NT2/D1 (cell line): Measurements from ENCODE around the gene FOXE1.

Experiments
- DNase-seq: peaks from one replicate; pipeline ENCODE4 v3.0.0-alpha.2; 2011; ENCODE audit warnings: low read depth, low spot score
- H3K27me3 ChIP-seq: 2 replicates; pipeline ENCODE4 v1.6.0; 2011; ENCODE audit warnings: mild to moderate bottlenecking; ENCODE audit not compliant: insufficient read length, insufficient read depth
- H3K36me3 ChIP-seq: 2 replicates; pipeline ENCODE4 v1.6.1; 2011; ENCODE audit warnings: mild to moderate bottlenecking, low read length, mixed read lengths; ENCODE audit not compliant: insufficient read depth, insufficient read length
- H3K4me1 ChIP-seq: 2 replicates; pipeline ENCODE4 v1.5.1; 2011; ENCODE audit not compliant: insufficient read depth, insufficient read length
- H3K4me3 ChIP-seq: 2 replicates; pipeline ENCODE4 v1.5.1; 2011; ENCODE audit warnings: low read depth; ENCODE audit not compliant: insufficient read length
- H3K9ac ChIP-seq: 2 replicates; pipeline ENCODE4 v1.6.0; 2011; ENCODE audit warnings: low read depth; ENCODE audit not compliant: insufficient read length
- H3K9me3 ChIP-seq: 2 replicates; pipeline ENCODE4 v1.5.1; 2011; ENCODE audit warnings: mild to moderate bottlenecking, low read length; ENCODE audit not compliant: insufficient read depth
- SUZ12 ChIP-seq: IDR thresholded peaks from 2 replicates; pipeline ENCODE4 v1.6.1; 2011; ENCODE audit not compliant: insufficient read length, insufficient read depth; ENCODE audit errors: extremely low read depth
- YY1 ChIP-seq: IDR thresholded peaks from 2 replicates; pipeline ENCODE4 v1.6.1; 2011; ENCODE audit not compliant: insufficient read length, insufficient read depth
- ZNF274 ChIP-seq: IDR thresholded peaks from 2 replicates; pipeline ENCODE4 v1.6.1; 2011; ENCODE audit warnings: mild to moderate bottlenecking, low read depth, low read length

The FOXE1 gene

DNA sequence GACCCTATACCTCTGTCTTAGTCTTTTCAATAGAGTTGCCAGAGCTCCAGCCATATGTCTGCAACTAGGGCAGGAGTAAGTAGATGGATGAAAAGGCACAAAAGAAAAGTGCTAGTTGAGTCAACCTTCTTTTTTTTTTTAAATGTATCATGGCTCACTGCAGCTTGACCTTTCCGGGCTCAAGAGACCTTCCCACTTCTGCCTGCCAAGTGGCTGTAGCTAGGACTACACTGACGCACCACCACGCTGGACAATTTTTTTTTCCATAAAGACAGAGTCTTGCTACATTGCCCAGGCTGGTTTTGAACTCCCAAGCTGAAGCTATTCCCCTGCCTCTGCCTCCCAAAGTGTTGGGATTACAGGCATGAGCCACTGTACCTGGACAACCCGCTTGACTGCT lies 27.3 kb downstream of the FOXE1 start:
- Histone ChIP-seq H3K9me3 (no peaks in the 10 kb centered on the region), H3K36me3 (no peaks in the 10 kb centered on the region), H3K27me3 (peaks cover 13% of the 10 kb centered on the region), H3K9ac (no peak overlapping the region), H3K4me3 (no peak overlapping the region), H3K4me1 (peaks cover 2% of the 10 kb centered on the region)
- no peak for DNase-seq
- TF ChIP-seq SUZ12 = no peak
- no peak for TF ChIP-seq ZNF274
- no peak for TF ChIP-seq YY1

DNA sequence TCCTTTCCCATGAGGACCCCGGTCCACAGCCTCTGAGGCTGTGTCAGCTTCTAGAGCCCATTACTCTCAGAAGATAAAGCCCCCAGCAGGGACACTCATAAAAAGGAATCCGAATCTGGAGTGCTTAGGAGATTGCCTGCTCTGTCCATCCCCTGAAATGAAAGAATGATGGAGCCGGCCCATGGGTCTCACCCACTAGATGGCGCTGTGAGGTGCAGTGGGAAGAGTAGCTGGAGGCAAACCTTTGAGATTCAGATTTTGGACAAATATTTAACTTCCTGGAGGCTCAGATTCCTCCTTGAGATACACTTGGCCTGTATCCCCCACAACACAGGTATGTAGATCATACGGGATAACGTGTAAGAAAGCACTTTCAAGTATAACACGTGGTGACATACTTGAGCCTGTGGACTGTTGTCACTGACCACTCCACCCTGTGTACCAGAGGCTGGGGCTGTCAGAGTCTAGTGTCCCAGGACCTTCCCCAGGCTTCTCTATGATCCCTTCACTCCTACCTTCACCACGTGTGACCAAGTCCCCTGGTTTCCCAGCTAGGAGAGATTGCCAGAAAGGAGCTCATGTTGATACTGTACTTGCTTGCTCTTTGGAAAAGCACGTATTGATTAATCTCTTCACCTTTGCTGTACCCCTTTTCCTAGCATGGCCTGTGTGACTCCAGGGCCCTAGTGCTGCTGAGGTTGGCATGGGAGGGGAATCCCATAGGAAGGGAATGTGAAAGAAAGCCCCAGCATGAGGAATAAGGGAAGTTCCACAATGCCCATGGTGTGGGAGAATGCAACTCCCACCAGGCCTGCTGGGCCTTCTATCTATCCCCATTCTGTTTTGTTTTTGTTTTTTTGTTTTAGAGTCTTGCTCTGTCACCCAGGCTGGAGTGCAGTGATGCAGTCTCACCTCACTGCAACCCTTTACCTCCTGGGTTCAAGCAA lies 37.2 kb downstream of the FOXE1 start:
- no peak for DNase-seq
- Histone ChIP-seq H3K9me3 (no peaks in the 10 kb centered on the region), H3K4me3 (no peak overlapping the region), H3K4me1 (no peaks in the 10 kb centered on the region), H3K27me3 (no peaks in the 10 kb centered on the region), H3K36me3 (no peaks in the 10 kb centered on the region), H3K9ac (no peak overlapping the region)
- TF ChIP-seq YY1 (no peak), SUZ12 (no peak), ZNF274 (no peak)

DNA sequence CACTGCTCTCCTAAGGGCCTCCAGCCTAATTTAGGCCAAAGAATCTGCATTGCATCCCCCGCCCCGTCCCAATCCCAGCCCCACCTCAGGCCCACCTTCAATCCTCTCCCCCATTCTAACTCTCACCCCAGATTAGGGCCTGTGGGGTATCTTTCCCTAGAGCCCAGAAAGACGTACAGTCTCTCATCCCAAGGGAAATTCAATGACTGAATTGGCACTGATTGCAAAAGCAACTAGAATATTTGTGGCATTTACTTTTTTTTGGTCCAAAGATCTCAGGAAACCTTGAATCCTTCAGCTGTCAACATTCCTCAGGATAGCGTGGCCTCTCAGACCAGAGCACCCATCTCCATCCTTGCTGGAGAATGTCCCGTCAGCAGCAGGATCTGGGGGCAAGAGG lies 38.7 kb downstream of the FOXE1 start:
- Histone ChIP-seq H3K4me3 (no peak overlapping the region), H3K9me3 (no peaks in the 10 kb centered on the region), H3K36me3 (no peaks in the 10 kb centered on the region), H3K27me3 (no peaks in the 10 kb centered on the region), H3K4me1 (no peaks in the 10 kb centered on the region), H3K9ac (no peak overlapping the region)
- no peak for DNase-seq
- no peak for TF ChIP-seq YY1
- no peak for TF ChIP-seq ZNF274
- TF ChIP-seq SUZ12 = no peak

DNA sequence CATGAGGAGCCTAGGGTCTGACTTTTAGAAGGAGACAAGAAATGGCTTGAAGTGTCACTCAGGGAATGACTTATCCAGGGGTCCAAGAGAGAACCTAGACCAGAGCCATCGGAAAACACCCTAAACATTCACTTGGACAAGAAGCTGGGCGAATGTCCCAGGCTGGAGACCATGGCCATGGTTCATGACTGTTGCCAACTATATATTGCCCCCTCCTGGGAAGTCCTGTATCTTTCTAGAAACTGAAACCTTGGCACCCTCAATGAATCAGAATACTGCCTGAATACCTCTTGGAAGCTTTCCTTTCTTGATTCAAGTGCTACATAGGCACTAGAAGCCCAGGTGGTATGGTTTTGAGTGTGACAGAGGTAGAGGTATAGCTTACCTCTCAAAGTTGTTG lies 39.4 kb downstream of the FOXE1 start:
- Histone ChIP-seq H3K36me3 (no peaks in the 10 kb centered on the region), H3K27me3 (no peaks in the 10 kb centered on the region), H3K9me3 (no peaks in the 10 kb centered on the region), H3K4me3 (no peak overlapping the region), H3K9ac (no peak overlapping the region), H3K4me1 (no peaks in the 10 kb centered on the region)
- DNase-seq = no peak
- no peak for TF ChIP-seq YY1
- TF ChIP-seq SUZ12 = no peak
- no peak for TF ChIP-seq ZNF274

DNA sequence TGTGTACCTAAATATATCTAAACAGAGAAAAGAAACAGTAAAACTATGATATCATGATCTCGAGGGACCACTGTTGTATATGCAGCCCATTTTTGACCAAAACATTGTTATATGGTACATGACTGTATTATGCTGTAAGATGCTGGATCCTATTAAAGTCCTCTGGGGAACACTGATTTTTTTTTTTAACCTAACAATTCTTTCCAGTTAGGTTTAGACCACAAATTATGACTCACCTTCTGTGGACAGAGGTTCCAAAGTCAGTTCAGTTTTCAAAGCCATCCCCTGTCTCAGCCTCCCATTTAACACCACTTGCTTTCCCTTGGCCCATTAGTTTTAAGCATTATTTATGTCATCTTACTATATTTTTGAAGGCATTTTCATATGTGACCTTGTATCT lies 42.2 kb downstream of the FOXE1 start:
- DNase-seq = no peak
- TF ChIP-seq SUZ12 (no peak), ZNF274 (no peak), YY1 (no peak)
- Histone ChIP-seq H3K9ac (no peak overlapping the region), H3K9me3 (no peaks in the 10 kb centered on the region), H3K27me3 (no peaks in the 10 kb centered on the region), H3K36me3 (peaks cover 1% of the 10 kb centered on the region), H3K4me1 (no peaks in the 10 kb centered on the region), H3K4me3 (no peak overlapping the region)

DNA sequence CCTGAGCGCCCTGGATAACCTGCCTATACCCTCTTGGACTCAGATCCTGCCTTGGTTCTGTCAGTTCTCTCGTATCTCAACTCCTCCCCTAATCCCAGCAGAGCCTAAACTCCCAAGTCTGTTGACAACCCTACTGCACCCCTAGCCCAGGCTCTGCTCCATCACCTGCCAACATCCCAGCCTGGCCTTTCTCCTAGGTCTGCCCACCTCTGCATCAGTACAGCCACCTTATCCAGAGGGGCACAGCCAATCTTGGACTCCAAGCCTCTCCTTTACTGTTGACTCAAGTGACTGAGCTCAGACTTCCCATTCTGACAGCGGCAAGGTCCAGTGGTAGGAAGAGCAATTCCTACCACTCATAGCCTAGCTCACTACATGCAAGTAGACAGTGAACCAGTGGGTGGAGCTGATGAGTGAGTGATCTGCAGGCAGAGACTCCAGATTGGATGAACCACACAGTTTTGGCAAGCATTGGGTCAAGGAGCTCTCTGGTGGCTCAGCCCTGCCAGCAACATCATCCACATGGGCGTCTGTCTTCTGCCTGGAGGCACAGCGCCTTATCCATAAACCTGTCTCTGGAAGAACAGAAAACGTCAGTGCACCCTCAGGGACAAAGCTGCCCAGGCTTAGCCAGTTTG lies 42.8 kb downstream of the FOXE1 start:
- H3K9ac ChIP-seq = no peak overlapping the region
- H3K27me3 ChIP-seq = no peaks in the 10 kb centered on the region
- peaks cover 4% of the 10 kb centered on the region for H3K36me3 ChIP-seq
- H3K4me1 ChIP-seq = no peaks in the 10 kb centered on the region
- TF ChIP-seq YY1 (no peak), ZNF274 (no peak), SUZ12 (no peak)
- H3K4me3 ChIP-seq = no peak overlapping the region
- DNase-seq = no peak
- H3K9me3 ChIP-seq = no peaks in the 10 kb centered on the region

DNA sequence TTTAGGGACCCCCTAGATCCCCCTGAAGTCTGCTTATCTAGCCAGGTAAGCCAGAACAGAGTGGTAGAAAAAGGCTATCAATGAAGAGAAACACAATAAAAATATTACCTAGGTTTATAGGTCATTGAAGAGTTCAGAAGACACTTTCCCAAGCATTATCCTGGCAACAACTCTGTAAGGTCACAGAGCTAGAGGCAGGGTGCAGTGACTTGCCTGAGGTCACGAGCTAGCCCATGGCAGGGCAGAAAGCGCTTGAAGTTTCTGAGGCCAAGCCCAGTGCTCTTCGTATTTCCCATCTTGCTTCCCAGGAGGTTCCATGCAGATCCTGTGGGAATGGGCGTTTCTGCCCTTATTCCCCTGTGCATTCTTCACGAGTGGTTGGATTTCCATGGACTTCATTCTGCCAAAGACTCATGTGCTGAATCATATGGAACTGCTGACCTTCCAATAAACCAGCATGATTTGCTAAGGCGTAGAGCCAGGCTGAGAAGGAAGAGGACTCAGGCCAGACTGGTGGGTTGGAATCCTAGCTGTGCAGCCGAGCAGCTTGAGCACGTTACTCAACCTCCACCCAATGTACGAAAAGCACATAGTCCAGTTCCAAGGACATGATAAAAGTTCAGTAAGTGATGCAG lies 47.2 kb downstream of the FOXE1 start:
- H3K4me3 ChIP-seq = no peak overlapping the region
- no peak for TF ChIP-seq SUZ12
- no peak for TF ChIP-seq ZNF274
- no peak for TF ChIP-seq YY1
- no peak overlapping the region for H3K9ac ChIP-seq
- H3K9me3 ChIP-seq = no peaks in the 10 kb centered on the region
- H3K4me1 ChIP-seq = no peaks in the 10 kb centered on the region
- peaks cover 16% of the 10 kb centered on the region for H3K36me3 ChIP-seq
- DNase-seq = no peak
- no peaks in the 10 kb centered on the region for H3K27me3 ChIP-seq
